Retinal pigment epithelial cell (primary cell): ENCODE results near the gene WHAMM.

Experiments
- DNase-seq: peaks from one replicate; pipeline ENCODE4 v3.0.0-alpha.2; 2010; ENCODE audit warnings: low read depth
- H3K4me3 ChIP-seq: 2 replicates; pipeline ENCODE4 v1.5.1; 2011; ENCODE audit warnings: mild to moderate bottlenecking, low read length, control low read depth, moderate library complexity
- TF ChIP-seq, protein P1 (sequence below): conservative IDR thresholded peaks from 2 replicates; pipeline ENCODE4 v1.5.1; 2011; ENCODE audit warnings: low read depth, low read length, control low read depth, inconsistent platforms

The WHAMM gene

DNA sequence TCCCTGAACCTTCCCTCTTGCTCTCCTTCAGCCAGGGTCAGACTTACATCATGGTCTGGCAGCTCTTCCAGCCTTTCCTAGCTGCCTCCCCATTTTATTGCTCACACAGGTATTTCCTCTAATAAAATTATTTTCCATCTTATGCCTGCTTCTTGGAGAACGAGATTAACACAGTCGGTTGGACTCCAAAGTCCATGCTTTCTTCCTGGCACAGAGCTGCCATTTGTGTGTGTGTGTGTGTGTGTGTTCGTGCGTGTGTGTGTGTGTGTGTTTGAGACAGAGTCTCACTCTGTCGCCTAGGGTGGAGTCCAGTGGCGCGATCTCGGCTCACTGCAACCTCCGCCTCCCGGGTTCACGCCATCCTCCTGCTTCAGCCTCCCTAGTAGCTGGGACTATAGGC lies 19.1 kb upstream of the WHAMM start:
- no peak for DNase-seq
- TF ChIP-seq, protein P1, sequence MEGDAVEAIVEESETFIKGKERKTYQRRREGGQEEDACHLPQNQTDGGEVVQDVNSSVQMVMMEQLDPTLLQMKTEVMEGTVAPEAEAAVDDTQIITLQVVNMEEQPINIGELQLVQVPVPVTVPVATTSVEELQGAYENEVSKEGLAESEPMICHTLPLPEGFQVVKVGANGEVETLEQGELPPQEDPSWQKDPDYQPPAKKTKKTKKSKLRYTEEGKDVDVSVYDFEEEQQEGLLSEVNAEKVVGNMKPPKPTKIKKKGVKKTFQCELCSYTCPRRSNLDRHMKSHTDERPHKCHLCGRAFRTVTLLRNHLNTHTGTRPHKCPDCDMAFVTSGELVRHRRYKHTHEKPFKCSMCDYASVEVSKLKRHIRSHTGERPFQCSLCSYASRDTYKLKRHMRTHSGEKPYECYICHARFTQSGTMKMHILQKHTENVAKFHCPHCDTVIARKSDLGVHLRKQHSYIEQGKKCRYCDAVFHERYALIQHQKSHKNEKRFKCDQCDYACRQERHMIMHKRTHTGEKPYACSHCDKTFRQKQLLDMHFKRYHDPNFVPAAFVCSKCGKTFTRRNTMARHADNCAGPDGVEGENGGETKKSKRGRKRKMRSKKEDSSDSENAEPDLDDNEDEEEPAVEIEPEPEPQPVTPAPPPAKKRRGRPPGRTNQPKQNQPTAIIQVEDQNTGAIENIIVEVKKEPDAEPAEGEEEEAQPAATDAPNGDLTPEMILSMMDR, result no peak
- no peak overlapping the region for H3K4me3 ChIP-seq

DNA sequence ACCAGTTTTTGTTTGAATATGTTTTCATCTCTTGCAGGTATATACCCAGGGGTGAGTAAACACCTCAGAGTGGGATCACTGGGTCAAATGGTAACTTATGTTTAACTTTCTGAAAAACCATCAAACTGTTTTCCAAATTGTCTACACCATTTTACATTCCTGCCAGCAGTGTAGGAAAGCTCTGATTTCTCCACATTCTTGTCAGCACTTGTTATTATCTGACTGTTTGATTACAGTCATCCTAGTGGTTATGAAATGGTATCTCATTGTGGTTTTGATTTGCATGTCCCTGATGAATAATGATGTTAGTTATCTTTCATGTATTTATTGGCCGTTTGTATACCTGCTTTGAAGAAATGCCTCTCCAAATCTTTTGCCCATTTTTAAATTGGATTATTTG lies 17.4 kb upstream of the WHAMM start:
- TF ChIP-seq, protein P1, result no peak
- no peak overlapping the region for H3K4me3 ChIP-seq
- DNase-seq, result no peak

DNA sequence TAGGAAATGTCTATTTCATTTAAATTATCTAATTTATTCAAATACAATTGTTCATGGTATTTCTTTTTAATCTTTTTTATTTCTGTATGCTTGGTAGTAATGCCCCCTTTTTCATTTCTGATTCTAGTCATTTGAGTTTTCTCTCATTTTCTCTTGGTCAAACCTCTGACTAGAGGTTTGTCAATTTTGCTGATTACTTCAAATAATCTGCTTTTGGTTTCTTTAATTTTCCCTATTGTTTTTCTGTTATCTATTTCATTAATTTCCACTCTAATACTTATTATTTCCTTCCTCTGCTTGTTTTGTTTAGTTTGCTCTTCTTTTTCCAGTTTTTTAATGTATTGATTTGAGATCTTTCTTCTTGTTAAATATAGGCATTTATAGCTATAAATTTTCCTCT lies 15.7 kb upstream of the WHAMM start:
- DNase-seq, result no peak
- TF ChIP-seq, protein P1, result no peak
- no peak overlapping the region for H3K4me3 ChIP-seq

DNA sequence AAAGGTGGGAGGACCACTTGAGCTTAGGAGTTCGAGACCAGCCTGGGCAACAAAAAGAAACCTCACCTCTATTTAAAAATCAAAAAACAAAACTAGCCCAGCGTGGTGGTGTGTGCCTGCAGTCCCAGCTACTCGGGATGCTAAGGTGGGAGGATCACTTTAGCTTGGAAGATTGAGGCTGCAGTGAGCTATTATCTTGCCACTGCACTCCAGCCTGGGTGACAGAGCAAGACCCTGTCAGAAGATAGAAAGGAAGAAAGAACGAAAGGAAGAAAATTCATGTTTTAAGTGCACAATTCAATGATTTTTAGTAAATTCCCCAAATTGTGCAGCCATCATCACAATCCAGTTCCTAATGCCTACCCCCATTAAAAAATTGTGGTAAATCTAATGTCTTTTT lies 11.3 kb upstream of the WHAMM start:
- TF ChIP-seq, protein P1, result no peak
- no peak overlapping the region for H3K4me3 ChIP-seq
- no peak for DNase-seq

DNA sequence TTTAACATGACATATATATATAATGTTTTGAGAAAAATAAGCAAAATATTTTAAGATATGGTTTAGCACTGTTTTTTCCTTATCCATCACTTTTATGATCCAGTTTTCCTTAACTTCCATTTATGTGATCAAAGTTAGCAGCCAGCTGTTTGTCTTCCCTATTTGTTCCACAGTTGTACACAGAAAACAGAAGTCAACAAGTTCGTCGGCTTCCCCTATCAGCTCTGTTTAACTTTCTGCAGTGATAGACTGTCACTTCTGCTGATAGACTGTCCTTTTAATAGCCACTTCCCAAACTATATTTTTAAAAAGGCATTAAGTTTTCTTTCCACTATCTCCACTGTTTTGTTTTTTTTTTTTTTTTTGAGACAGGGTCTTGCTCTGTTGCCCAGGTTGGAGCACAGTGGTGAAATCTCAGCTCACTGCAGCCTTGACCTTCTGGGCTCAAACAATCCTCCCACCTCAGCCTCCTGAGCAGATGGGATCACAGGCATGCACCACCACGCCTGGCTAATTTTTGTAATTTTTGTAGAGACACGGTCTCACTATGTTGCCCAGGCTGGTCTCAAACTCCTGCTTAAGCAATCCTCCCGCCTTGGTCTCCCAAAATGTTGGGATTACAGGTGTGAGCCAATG lies 10.8 kb upstream of the WHAMM start:
- no peak overlapping the region for H3K4me3 ChIP-seq
- TF ChIP-seq, protein P1, result no peak
- no peak for DNase-seq

DNA sequence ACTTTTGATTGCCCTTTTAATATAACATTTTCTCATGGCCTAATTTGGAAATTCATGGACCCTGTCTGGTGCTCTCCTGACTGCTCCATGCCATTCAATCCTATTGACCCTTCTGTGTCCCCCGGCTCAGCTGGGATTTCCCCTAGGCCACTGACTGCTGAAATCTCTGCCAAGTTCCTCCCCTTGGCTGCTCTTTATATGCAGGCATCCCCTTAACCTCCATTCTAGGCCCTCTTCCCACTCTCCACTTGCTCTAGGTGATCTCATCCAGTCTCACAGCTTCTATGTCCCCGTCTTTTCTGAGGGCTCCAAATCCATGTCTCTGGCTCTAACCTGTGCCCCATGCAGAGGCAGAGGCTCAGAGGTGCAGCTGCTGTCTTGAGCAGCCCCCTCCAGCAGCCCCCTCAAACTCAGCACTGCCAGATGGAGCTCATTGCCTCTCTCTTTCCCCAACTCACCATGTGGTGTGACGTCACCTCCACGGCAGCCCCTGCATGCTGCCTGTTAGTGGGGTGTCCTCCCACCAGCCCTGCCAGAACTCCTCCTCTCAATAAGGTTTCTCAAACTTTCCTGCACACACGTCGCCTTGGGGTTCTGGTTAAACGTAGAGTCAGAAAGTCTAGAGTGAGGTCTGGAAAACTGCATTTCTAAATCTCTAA lies 10.1 kb upstream of the WHAMM start:
- H3K4me3 ChIP-seq, result no peak overlapping the region
- TF ChIP-seq, protein P1, result no peak
- no peak for DNase-seq

DNA sequence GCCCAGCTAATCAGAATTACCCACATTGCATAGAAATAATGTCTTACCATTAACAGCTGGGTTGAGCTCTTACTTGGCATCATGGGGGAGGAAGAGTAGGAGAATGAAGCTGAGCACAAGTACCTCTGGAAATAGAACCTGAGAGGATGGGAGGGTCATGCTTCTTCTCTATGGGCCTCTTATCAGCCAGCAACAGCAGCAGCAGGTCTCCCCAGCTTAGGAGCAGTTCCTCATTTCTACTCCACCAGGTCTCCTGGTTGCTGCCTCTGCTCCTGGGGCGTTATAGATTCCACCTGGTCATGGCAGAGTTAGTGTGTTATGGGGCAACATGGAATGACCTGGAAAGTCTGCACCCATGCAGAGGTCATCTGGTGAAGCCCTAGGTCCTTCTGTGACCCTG lies 6.9 kb upstream of the WHAMM start:
- DNase-seq, result no peak
- TF ChIP-seq, protein P1, result no peak
- H3K4me3 ChIP-seq, result no peak overlapping the region
